K562 (cell line): ENCODE data around the gene PRDM1.

ENCODE experiments used
- BHLHE40 ChIP-seq: IDR thresholded peaks from 2 replicates; pipeline ENCODE4 v1.6.1; 2011; ENCODE audit warnings: low read length, improper control_type of control experiment
- ETV6 ChIP-seq, 3 experiments: fragments of 150-350 bp in 1 of 3; sonication (generic) in 1 of 3; formaldehyde crosslinking in 1 of 3; IDR thresholded peaks; 2 replicates each; pipeline versions ENCODE4 v1.6.1 to v1.8.0; 2014 to 2022; ENCODE audit warnings: borderline replicate concordance in 2 of 3, low read depth in 2 of 3, antibody characterized with exemption in 1 of 3, low read length in 1 of 3, mild to moderate bottlenecking in 1 of 3, missing genetic modification reagents in 1 of 3
- EZH2 ChIP-seq: IDR thresholded peaks from 2 replicates; pipeline ENCODE4 v1.6.1; 2012; ENCODE audit warnings: low read depth, mild to moderate bottlenecking, inconsistent platforms, low read length, borderline replicate concordance
- LEF1 ChIP-seq: fragments of 450-650 bp; IDR thresholded peaks from 2 replicates; pipeline ENCODE4 v1.6.1; 2016; ENCODE audit warnings: mild to moderate bottlenecking
- MTA1 ChIP-seq: fragments of 450-650 bp; IDR thresholded peaks from 2 replicates; pipeline ENCODE4 v1.6.1; 2017; ENCODE audit warnings: borderline replicate concordance
- POLR2A ChIP-seq: fragments of 450-650 bp; conservative IDR thresholded peaks from 2 replicates; pipeline ENCODE4 v1.6.1; 2016
- POLR3A ChIP-seq: IDR thresholded peaks from 2 replicates; pipeline ENCODE4 v1.6.1; 2011; ENCODE audit warnings: borderline replicate concordance, mild to moderate bottlenecking, moderate library complexity; ENCODE audit not compliant: insufficient read length, insufficient read depth; ENCODE audit errors: extremely low read depth
- RBBP5 ChIP-seq: fragments of 200-600 bp; sonication (generic); IDR thresholded peaks from 2 replicates; pipeline ENCODE4 v1.6.1; 2012; ENCODE audit warnings: borderline replicate concordance, mild to moderate bottlenecking, low read length, control low read depth, inconsistent platforms; ENCODE audit not compliant: insufficient read depth, poor library complexity, severe bottlenecking
- SMARCC2 ChIP-seq: fragments of 450-650 bp; IDR thresholded peaks from 2 replicates; pipeline ENCODE4 v1.6.1; 2017; ENCODE audit warnings: antibody characterized with exemption, moderate library complexity, mild to moderate bottlenecking, low read depth
- TAF1 ChIP-seq: IDR thresholded peaks from 2 replicates; pipeline ENCODE4 v1.6.1; 2011; ENCODE audit warnings: mild to moderate bottlenecking, low read length, moderate library complexity; ENCODE audit not compliant: insufficient read depth, control insufficient read depth, severe bottlenecking; ENCODE audit errors: extremely low read depth
- TEAD2 ChIP-seq: fragments of 450-650 bp; IDR thresholded peaks from 2 replicates; pipeline ENCODE4 v1.6.1; 2016; ENCODE audit warnings: missing genetic modification characterization, control low read depth, missing compliant biosample characterization
- ZKSCAN8 ChIP-seq: fragments of 200-800 bp; sonication (Bioruptor generic); IDR thresholded peaks from 2 replicates; pipeline ENCODE4 v1.6.1; 2016; ENCODE audit warnings: missing genetic modification characterization, missing compliant biosample characterization
- TF ChIP-seq, protein P1 (sequence below), 3 experiments: IDR thresholded peaks in 2 of 3; conservative IDR thresholded peaks in 1 of 3; 2 replicates each; pipeline ENCODE4 v1.5.1; 2011 to 2012; ENCODE audit warnings: low read length in 3 of 3, mild to moderate bottlenecking in 3 of 3, control low read depth in 2 of 3, improper control_type of control experiment in 1 of 3, inconsistent platforms in 1 of 3, low read depth in 1 of 3, mixed read lengths in 1 of 3, moderate library complexity in 1 of 3; ENCODE audit not compliant: insufficient read depth in 2 of 3
- TF ChIP-seq, protein P2 (sequence below), 2 experiments: fragments of 450-650 bp in 1 of 2; sonication (generic) in 1 of 2; formaldehyde crosslinking in 1 of 2; IDR thresholded peaks in 1 of 2; conservative IDR thresholded peaks in 1 of 2; 2 replicates each; pipeline versions ENCODE4 v1.6.1 to v1.8.1; 2016 to 2023; ENCODE audit warnings: mild to moderate bottlenecking in 2 of 2, moderate library complexity in 2 of 2, inconsistent platforms in 1 of 2, missing genetic modification reagents in 1 of 2

DNA sequence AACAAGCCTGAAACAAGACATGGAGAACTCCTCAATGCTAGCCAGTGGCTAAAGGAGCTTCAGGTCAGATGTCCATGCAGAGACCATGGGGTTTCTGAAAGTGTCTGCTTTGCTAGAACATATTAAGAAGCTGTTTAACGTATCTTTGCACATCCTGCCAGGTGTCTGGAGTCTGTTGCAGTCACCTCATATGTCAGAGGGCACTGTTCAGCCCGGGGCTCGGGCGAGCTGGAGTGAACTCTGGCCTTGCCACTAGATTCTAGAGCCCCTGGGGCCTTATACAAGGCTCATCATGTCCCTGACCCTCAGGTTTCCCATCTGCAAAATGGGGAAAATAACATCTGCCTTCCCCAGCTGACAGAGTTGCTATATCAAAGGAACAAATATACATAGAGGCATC, 59.0 kb downstream of the PRDM1 start:
- TF ChIP-seq TEAD2 (tag) (no peak), SMARCC2 (no peak), LEF1 (no peak), EZH2 (no peak), POLR3A (no peak), POLR2A (no peak), TAF1 (no peak), MTA1 (no peak), RBBP5 (no peak), BHLHE40 (no peak), ETV6 (IDR thresholded peaks at IDR 0.05; ENCODE audit: borderline replicate concordance in 1 of 2, low read depth in 2 of 2, low read length in 1 of 2) (no peak), ETV6 (CRISPR knock-in tag; IDR thresholded peaks at IDR 0.05; ENCODE audit: borderline replicate concordance) (no peak), ZKSCAN8 (CRISPR knock-in tag) (no peak)
- TF ChIP-seq, protein P1, sequence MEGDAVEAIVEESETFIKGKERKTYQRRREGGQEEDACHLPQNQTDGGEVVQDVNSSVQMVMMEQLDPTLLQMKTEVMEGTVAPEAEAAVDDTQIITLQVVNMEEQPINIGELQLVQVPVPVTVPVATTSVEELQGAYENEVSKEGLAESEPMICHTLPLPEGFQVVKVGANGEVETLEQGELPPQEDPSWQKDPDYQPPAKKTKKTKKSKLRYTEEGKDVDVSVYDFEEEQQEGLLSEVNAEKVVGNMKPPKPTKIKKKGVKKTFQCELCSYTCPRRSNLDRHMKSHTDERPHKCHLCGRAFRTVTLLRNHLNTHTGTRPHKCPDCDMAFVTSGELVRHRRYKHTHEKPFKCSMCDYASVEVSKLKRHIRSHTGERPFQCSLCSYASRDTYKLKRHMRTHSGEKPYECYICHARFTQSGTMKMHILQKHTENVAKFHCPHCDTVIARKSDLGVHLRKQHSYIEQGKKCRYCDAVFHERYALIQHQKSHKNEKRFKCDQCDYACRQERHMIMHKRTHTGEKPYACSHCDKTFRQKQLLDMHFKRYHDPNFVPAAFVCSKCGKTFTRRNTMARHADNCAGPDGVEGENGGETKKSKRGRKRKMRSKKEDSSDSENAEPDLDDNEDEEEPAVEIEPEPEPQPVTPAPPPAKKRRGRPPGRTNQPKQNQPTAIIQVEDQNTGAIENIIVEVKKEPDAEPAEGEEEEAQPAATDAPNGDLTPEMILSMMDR (IDR thresholded peaks at IDR 0.05 in 2 of 3, conservative IDR thresholded peaks at IDR 0.05 in 1 of 3; ENCODE audit: insufficient read depth in 2 of 3, low read depth in 1 of 3, low read length in 3 of 3): no peak
- TF ChIP-seq, protein P2, sequence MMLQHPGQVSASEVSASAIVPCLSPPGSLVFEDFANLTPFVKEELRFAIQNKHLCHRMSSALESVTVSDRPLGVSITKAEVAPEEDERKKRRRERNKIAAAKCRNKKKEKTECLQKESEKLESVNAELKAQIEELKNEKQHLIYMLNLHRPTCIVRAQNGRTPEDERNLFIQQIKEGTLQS (IDR thresholded peaks at IDR 0.05): no peak
- TF ChIP-seq, protein P2 (CRISPR knock-in tag; conservative IDR thresholded peaks at IDR 0.05): no peak
